ENCODE results near the gene ABCB9. TPM values are rescaled to one million over a fixed set of nuclear protein-coding genes. Genes with fewer than 3 reads are reported as not detected.

Gene ABCB9
- total RNA-seq, 2 experiments from 2014 or later: 4.3 to 4.9 TPM

GRCh38 chr12:122977153-122977552 lies 10.9 kb upstream of the ABCB9 start:
- Mint-ChIP-seq H3K27me3 (no peaks in the 10 kb centered on the region), H3K9me3 (no peaks in the 10 kb centered on the region), H3K36me3 (ENCODE audit: low read depth) (peaks cover 14% of the 10 kb centered on the region), H3K4me3 (no peak overlapping the region), H3K4me1 (ENCODE audit: low read depth) (peaks cover 39% of the 10 kb centered on the region), H3K27ac (no peak overlapping the region)
- ATAC-seq: no peak
- intact Hi-C loops (cut with micrococcal nuclease): loop anchor here (10.0 kb wide), 2 partner anchors 178 to 258 kb away; partner anchors contain the start of genes MPHOSPH9, MTRFR and PITPNM2
- DNase-seq: no peak
- POLR2A ChIA-PET: no interaction called here
- CTCF ChIA-PET: interaction anchor here (1.6 kb wide), 1 partner anchor 105 kb away, joined by 3 read pairs; no protein-coding TSS in a partner anchor
- TF ChIP-seq CTCF (IDR thresholded peaks at IDR 0.05): no peak

- no peak overlapping the region for H3K27ac Mint-ChIP-seq
- CTCF ChIA-PET: interaction anchor here (1.1 to 2.0 kb wide), 6 partner anchors 10 to 261 kb away, joined by 3 to 12 read pairs (median 4); partner anchors contain the start of gene ABCB9
- H3K4me1 Mint-ChIP-seq (ENCODE audit: low read depth): peaks cover 33% of the 10 kb centered on the region
- H3K27me3 Mint-ChIP-seq: no peaks in the 10 kb centered on the region
- H3K4me3 Mint-ChIP-seq: peak overlapping the region; percentile 95
- POLR2A ChIA-PET: interaction anchor here (2.1 to 2.9 kb wide), 2 partner anchors 10 to 256 kb away, joined by 10 to 12 read pairs; partner anchors contain the start of genes ABCB9, MPHOSPH9 and MTRFR
- no peak for TF ChIP-seq CTCF (IDR thresholded peaks at IDR 0.05)
- peaks cover 9% of the 10 kb centered on the region for H3K36me3 Mint-ChIP-seq (ENCODE audit: low read depth)
- DNase-seq (no peak), ATAC-seq (no peak)
- intact Hi-C loops (cut with micrococcal nuclease): loop anchor here (10.0 kb wide), 2 partner anchors 178 to 258 kb away; partner anchors contain the start of genes MPHOSPH9, MTRFR and PITPNM2
- no peaks in the 10 kb centered on the region for H3K9me3 Mint-ChIP-seq
Measured at GRCh38 chr12:122976648-122976975, 10.3 kb upstream of the ABCB9 start.

GRCh38 chr12:122975790-122976647 lies 9.8 kb upstream of the ABCB9 start:
- no peak for TF ChIP-seq CTCF (IDR thresholded peaks at IDR 0.05)
- Mint-ChIP-seq H3K27ac (peak overlapping the region; percentile 100), H3K36me3 (ENCODE audit: low read depth) (peaks cover 5% of the 10 kb centered on the region), H3K4me1 (ENCODE audit: low read depth) (peaks cover 32% of the 10 kb centered on the region), H3K9me3 (no peaks in the 10 kb centered on the region), H3K4me3 (peak overlapping the region; percentile 95), H3K27me3 (no peaks in the 10 kb centered on the region)
- intact Hi-C loops (cut with micrococcal nuclease): loop anchor here (10.0 kb wide), 2 partner anchors 179 to 259 kb away; partner anchors contain the start of genes MPHOSPH9, MTRFR and PITPNM2
- ChIA-PET CTCF (interaction anchor here (0.9 to 2.0 kb wide), 6 partner anchors 10 to 262 kb away, joined by 3 to 12 read pairs (median 4); partner anchors contain the start of gene ABCB9), POLR2A (interaction anchor here (0.6 to 2.9 kb wide), 15 partner anchors 9 to 984 kb away, joined by 3 to 12 read pairs (median 4); partner anchors contain the start of genes ABCB9, MPHOSPH9, MTRFR and PITPNM2)
- ATAC-seq: no peak
- DNase-seq: no peak

DNA sequence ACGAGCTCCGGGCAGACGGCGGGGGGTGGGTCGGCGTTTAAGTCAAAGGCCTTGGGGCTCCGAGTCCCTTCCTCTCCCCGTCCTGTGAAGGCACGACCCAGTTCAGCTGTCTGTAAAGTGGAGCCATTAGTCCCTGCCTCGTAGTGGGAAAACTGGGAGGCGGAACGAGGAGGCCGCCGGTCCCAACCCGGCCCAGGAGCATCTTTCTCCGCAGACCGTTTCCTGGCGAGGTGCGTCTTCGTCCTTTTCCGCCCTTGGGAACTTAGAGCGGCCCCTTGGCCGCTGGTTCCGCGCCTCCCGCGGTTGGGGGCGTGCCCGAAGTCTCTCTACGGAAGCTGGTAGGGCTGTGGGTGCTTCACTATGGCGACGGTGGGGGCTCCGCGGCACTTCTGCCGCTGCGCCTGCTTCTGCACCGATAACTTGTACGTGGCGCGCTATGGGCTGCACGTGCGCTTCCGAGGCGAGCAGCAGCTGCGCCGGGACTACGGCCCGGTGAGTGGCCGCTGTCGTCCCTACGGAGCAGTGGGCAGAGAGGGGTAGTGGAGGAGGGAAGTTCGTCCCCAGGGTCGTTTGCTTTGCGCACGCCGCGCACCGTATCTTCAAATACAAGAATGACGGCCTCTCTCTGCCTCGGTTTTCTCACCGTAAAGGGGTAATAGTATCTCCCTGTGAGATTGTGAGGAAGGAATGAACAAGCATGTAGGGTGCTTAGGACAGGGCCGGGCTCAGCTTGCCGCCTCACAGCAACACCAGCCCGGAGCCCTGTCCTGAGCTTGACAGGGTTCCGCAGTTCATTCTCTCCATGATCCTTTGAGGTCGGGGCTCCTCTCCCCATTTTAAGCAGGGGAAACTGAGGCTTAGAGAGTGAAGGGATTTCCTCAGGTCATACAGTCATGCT lies 8.9 kb upstream of the ABCB9 start, which contains the start of gene OGFOD2:
Gene OGFOD2 (plus strand): TSS at position 353 of the 898 bp plus-strand sequence. CDS start 8 bp downstream, at position 361.
- ATAC-seq: peak; percentile 83
- no peak for TF ChIP-seq CTCF (IDR thresholded peaks at IDR 0.05)
- ChIA-PET CTCF (interaction anchor here (0.9 to 2.0 kb wide), 8 partner anchors 9 to 263 kb away, joined by 3 to 12 read pairs (median 3); partner anchors contain the start of gene ABCB9), POLR2A (interaction anchor here (0.6 to 2.9 kb wide), 23 partner anchors 8 to 983 kb away, joined by 3 to 12 read pairs (median 3); partner anchors contain the start of genes ABCB9, MPHOSPH9, MTRFR and PITPNM2)
- no peaks in the 10 kb centered on the region for H3K27me3 Mint-ChIP-seq
- peaks cover 32% of the 10 kb centered on the region for H3K4me1 Mint-ChIP-seq (ENCODE audit: low read depth)
- H3K36me3 Mint-ChIP-seq (ENCODE audit: low read depth): peaks cover 4% of the 10 kb centered on the region
- H3K4me3 Mint-ChIP-seq: peak within 1 kb of the TSS; percentile 95
- intact Hi-C loops (cut with micrococcal nuclease): loop anchor here (10.0 kb wide), 2 partner anchors 180 to 260 kb away; partner anchors contain the start of genes MPHOSPH9, MTRFR and PITPNM2
- H3K9me3 Mint-ChIP-seq: no peaks in the 10 kb centered on the region
- peak within 1 kb of the TSS; percentile 100 for H3K27ac Mint-ChIP-seq
- peak; percentile 95 for DNase-seq
